Measurements from ENCODE around the gene ZNF320. TPM values are rescaled to one million over a fixed set of nuclear protein-coding genes. Genes with fewer than 3 reads are reported as not detected.
"Not testable (repeated sequence)": the region's sequence is repeated elsewhere in the genome, so short reads cannot be mapped to it uniquely, and the experiment has no call there.

Gene ZNF320
- total RNA-seq, 4 donors from 2014 or later: 2.8 to 23.1 (median 11.5) TPM

DNA sequence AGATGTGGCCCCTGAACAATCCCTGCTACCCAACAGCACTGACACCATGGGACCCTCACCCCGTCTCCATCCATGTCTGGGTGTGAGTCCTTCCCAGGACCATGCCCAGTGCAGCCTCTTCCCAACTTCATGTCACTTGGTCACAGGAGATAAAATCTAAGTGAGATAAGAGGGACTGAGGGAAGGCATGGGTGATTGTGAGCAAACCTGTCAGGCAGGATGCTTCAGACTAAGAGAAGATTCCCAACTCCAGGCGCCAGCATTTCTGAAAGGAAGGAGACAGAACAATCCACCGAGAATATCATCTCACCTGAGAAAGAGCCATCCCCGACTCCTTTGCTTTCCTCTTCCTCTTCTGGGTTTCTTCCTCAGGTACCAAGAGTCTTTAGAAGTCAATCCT lies 7.5 kb downstream of the ZNF320 start:
- H3K36me3 ChIP-seq: peaks cover 0 to 86% (median 24%) of the 10 kb centered on the region in 4 donors
- no peak for DNase-seq
- no peak overlapping the region for H3K27ac ChIP-seq
- in situ Hi-C loops (cut with MboI; ENCODE audit: low pct_ligation_motif_present in 1 of 4, low pct_unique_long_range_greater_than_20kb in 1 of 4, low sequenced_read_pairs in 3 of 4): no loop called here
- H3K9me3 ChIP-seq: peaks cover 5% of the 10 kb centered on the region in 2 donors
- intact Hi-C loops (cut with DNase I; ENCODE audit: low total_unique reads): no loop called here
- WGBS, 2 donors (ENCODE audit: low coverage in 1 of 2): 90 to 92% methylated on average over 3 to 4 of the region's 4 CpGs
- TF ChIP-seq POLR2AphosphoS5 (IDR thresholded peaks at IDR 0.05) (no peak), POLR2A (IDR thresholded peaks at IDR 0.05) (no peak), EP300 (IDR thresholded peaks at IDR 0.05; ENCODE audit: low read depth) (no peak)
- TF ChIP-seq, protein P1, sequence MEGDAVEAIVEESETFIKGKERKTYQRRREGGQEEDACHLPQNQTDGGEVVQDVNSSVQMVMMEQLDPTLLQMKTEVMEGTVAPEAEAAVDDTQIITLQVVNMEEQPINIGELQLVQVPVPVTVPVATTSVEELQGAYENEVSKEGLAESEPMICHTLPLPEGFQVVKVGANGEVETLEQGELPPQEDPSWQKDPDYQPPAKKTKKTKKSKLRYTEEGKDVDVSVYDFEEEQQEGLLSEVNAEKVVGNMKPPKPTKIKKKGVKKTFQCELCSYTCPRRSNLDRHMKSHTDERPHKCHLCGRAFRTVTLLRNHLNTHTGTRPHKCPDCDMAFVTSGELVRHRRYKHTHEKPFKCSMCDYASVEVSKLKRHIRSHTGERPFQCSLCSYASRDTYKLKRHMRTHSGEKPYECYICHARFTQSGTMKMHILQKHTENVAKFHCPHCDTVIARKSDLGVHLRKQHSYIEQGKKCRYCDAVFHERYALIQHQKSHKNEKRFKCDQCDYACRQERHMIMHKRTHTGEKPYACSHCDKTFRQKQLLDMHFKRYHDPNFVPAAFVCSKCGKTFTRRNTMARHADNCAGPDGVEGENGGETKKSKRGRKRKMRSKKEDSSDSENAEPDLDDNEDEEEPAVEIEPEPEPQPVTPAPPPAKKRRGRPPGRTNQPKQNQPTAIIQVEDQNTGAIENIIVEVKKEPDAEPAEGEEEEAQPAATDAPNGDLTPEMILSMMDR (IDR thresholded peaks at IDR 0.05): no peak
- H3K27me3 ChIP-seq: no peaks in the 10 kb centered on the region
- H3K4me1 ChIP-seq: no peaks in the 10 kb centered on the region
- no peak overlapping the region for H3K4me3 ChIP-seq

DNA sequence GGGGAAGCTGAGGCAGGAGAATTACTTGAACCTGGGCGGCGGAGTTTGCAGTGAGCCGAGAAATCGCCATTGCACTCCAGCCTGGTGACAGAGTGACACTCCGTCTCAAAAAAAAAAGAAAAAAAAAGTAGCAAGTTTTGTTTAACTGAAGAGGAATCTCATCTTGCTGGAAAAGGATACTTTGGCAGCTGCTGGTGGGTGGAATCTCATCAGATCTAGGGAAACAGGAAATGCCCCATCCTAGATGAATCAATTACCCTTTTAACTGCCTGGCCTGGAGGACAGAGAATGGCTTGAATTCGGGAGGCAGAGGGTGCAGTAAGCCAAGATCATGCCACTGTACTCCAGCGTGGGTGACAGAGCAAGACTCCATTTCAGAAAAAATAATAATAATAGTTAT lies 8.4 kb downstream of the ZNF320 start:
- H3K27me3 ChIP-seq: no peaks in the 10 kb centered on the region
- TF ChIP-seq, protein P1 (IDR thresholded peaks at IDR 0.05): no peak
- no peak for TF ChIP-seq POLR2A (IDR thresholded peaks at IDR 0.05)
- no peak for TF ChIP-seq EP300 (IDR thresholded peaks at IDR 0.05; ENCODE audit: low read depth)
- TF ChIP-seq POLR2AphosphoS5 (IDR thresholded peaks at IDR 0.05): no peak
- 89 to 92% methylated on average over 7 of the region's 7 CpGs for WGBS, 2 donors (ENCODE audit: low coverage in 1 of 2)
- H3K27ac ChIP-seq: no peak overlapping the region
- intact Hi-C loops (cut with DNase I; ENCODE audit: low total_unique reads) (no loop called here), in situ Hi-C loops (cut with MboI; ENCODE audit: low pct_ligation_motif_present in 1 of 4, low pct_unique_long_range_greater_than_20kb in 1 of 4, low sequenced_read_pairs in 3 of 4) (no loop called here)
- peaks cover 6 to 9% of the 10 kb centered on the region in 2 donors for H3K9me3 ChIP-seq
- no peak overlapping the region for H3K4me3 ChIP-seq
- DNase-seq: no peak
- H3K4me1 ChIP-seq: no peaks in the 10 kb centered on the region
- H3K36me3 ChIP-seq: peaks cover 0 to 87% (median 28%) of the 10 kb centered on the region in 4 donors

DNA sequence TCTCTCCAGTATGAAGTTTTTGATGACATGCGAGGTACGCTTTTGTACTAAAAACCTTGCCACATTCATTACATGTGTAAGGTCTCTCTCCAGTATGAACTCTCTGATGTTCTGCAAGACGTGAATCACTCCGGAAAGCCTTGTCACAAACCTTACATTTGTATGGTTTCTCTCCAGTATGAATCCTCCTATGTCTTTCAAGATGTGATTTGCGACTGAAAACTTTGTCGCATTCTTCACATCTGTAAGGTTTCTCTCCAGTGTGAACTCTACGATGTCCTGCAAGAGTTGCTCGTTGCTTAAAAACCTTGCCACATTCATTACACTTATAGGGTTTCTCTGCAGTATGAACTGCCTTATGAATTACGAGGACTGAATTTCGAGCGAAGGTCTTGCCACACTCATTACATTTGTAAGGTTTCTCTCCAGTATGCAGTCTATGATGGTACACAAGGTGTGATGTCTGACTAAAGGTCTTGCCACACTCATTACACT lies 16.5 kb downstream of the ZNF320 start:
- H3K27me3 ChIP-seq: no peaks in the 10 kb centered on the region
- in situ Hi-C loops (cut with MboI; ENCODE audit: low pct_ligation_motif_present in 1 of 4, low pct_unique_long_range_greater_than_20kb in 1 of 4, low sequenced_read_pairs in 3 of 4) (no loop called here), intact Hi-C loops (cut with DNase I; ENCODE audit: low total_unique reads) (no loop called here)
- no peak overlapping the region for H3K4me3 ChIP-seq
- peaks cover 0 to 76% (median 37%) of the 10 kb centered on the region in 4 donors for H3K36me3 ChIP-seq
- 89 to 90% methylated on average over 5 to 11 of the region's 11 CpGs for WGBS, 2 donors (ENCODE audit: low coverage in 1 of 2)
- H3K9me3 ChIP-seq: peaks cover 53 to 55% of the 10 kb centered on the region in 2 donors
- no peak overlapping the region for H3K27ac ChIP-seq
- no peaks in the 10 kb centered on the region for H3K4me1 ChIP-seq
- no peak for DNase-seq
- TF ChIP-seq, protein P1 (IDR thresholded peaks at IDR 0.05): no peak
- TF ChIP-seq POLR2A (IDR thresholded peaks at IDR 0.05) (no peak), EP300 (IDR thresholded peaks at IDR 0.05; ENCODE audit: low read depth) (no peak), POLR2AphosphoS5 (IDR thresholded peaks at IDR 0.05) (no peak)

DNA sequence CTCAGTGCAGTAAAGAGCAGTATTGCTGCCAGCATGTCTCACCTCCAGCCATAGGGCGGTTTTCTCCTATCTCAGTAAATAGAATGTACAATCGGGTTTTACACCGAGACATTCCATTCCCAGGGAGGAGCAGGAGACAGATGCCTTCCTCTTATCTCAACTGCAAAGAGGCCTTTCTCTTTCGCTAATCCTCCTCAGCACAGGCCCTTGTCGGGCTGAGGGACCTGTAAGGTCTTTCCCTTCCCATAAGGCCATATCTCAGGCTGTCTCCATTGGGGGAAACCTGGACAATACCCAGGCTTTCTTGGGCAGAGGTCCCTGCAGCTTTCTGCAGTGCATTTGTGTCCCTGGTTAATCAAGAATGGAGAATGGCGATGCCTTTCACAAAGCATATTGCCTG lies 24.4 kb downstream of the ZNF320 start:
- in situ Hi-C loops (cut with MboI; ENCODE audit: low pct_ligation_motif_present in 1 of 4, low pct_unique_long_range_greater_than_20kb in 1 of 4, low sequenced_read_pairs in 3 of 4); DNase-seq; H3K27ac ChIP-seq; H3K27me3 ChIP-seq; H3K9me3 ChIP-seq; intact Hi-C loops (cut with DNase I; ENCODE audit: low total_unique reads); H3K4me3 ChIP-seq; H3K4me1 ChIP-seq; H3K36me3 ChIP-seq: not testable (repeated sequence)
- 76 to 87% methylated on average over 4 to 6 of the region's 6 CpGs for whole genome bisulfite sequencing, 2 donors (ENCODE audit: low coverage in 1 of 2)

DNA sequence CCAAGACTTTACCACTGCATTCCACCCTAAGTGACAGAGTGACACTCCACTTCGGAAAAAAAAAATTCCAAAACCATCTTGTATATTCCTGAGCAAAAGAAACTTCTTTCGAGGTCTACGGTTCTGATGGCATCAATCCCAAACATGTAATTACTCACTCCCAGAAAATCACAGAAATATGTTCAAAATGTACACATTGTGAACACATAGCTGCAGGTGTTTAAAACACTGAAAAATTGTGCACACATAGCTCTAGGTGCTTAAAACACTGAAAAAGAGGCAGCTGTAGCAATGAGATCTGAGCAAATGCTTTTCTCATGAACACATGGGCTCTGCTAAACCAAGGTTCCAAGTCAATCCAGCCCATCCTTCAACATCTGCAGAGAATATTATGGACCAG lies 26.0 kb downstream of the ZNF320 start:
- Histone ChIP-seq H3K27me3 (no peaks in the 10 kb centered on the region), H3K27ac (no peak overlapping the region), H3K9me3 (no peaks in the 10 kb centered on the region), H3K4me3 (no peak overlapping the region), H3K4me1 (no peaks in the 10 kb centered on the region), H3K36me3 (no peaks in the 10 kb centered on the region)
- TF ChIP-seq, protein P1 (IDR thresholded peaks at IDR 0.05): no peak
- TF ChIP-seq POLR2A (IDR thresholded peaks at IDR 0.05) (no peak), EP300 (IDR thresholded peaks at IDR 0.05; ENCODE audit: low read depth) (no peak), POLR2AphosphoS5 (IDR thresholded peaks at IDR 0.05) (no peak)
- no peak for DNase-seq
- intact Hi-C loops (cut with DNase I; ENCODE audit: low total_unique reads) (no loop called here), in situ Hi-C loops (cut with MboI; ENCODE audit: low pct_ligation_motif_present in 1 of 4, low pct_unique_long_range_greater_than_20kb in 1 of 4, low sequenced_read_pairs in 3 of 4) (no loop called here)
- WGBS, 2 donors (ENCODE audit: low coverage in 1 of 2): 82 to 92% methylated on average over 3 of the region's 3 CpGs

DNA sequence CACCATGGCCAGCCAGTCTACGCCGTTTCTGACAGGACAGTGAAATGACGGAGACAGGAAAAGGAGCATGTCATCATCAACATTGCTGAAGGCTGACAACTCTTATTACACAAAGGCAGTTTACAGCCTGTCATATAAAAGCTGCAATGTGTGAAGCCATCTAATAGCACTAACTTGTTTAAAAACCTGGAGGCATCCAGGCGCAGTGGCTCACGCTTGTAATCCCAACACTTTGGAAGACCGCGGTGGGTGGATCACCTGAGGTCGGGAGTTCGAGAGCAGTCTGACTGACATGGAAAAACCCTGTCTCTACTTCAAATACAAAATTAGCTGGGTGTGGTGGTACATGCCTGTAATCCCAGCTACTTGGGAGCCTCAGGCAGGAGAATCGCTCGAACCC lies 29.4 kb downstream of the ZNF320 start:
- H3K27ac ChIP-seq; DNase-seq; H3K4me1 ChIP-seq; H3K4me3 ChIP-seq; in situ Hi-C loops (cut with MboI; ENCODE audit: low pct_ligation_motif_present in 1 of 4, low pct_unique_long_range_greater_than_20kb in 1 of 4, low sequenced_read_pairs in 3 of 4); H3K36me3 ChIP-seq; H3K9me3 ChIP-seq; H3K27me3 ChIP-seq; intact Hi-C loops (cut with DNase I; ENCODE audit: low total_unique reads): not testable (repeated sequence)
- 87 to 98% methylated on average over 3 to 11 of the region's 11 CpGs for WGBS, 2 donors (ENCODE audit: low coverage in 1 of 2)
